Activated CD4-positive, alpha-beta T cell treated with anti-CD3 and anti-CD28 coated beads, Interleukin-2, amount 50 U/mL, for 4 hours (primary cell): ENCODE measurements around the gene IGF2BP2.
"Not testable (repeated sequence)": the region's sequence is repeated elsewhere in the genome, so short reads cannot be mapped to it uniquely, and the experiment has no call there.

ENCODE experiments used
- DNase-seq, 2 experiments: peaks; one replicate each; pipeline ENCODE4 v3.0.0-alpha.2; 2020

Gene IGF2BP2

DNA sequence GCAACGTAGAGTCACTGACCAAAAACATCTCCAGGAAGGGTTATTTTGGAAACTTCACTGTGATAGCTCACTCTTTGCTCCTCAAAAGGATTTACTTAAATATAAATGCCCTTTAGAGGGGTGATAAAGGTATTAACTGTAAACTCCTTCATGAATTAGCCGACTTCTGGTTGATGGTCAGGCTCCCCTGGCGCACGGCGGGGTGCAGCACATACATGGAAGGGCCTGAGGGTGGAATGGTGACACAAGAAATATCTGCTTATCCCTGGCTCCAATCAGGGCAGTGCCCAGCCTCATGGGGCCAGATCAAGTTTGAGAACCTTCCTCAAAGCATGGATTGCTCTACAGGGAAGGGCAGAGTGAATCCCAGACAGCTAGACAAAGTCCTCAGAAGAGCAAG, 116.5 kb downstream of the IGF2BP2 start:
- DNase-seq, result no peak

DNA sequence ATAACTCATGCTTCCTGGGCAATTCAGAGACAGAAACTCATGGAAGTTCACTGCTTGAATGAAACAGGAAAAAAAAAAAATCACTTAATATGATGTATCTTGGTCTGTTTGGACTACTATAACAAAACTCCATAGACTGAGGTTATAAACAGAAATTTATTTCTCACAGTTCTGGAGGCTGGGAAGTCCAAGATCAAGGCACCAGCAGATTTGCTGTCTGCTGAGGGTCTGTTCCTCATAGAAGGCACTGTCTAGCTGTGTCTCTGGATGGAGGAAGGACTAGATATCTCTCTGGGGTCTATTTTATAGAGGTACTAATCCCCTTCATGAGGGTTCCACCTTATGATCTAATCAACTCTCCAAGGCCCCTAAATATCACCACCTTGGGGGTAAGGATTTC, 119.3 kb downstream of the IGF2BP2 start:
- no peak for DNase-seq

DNA sequence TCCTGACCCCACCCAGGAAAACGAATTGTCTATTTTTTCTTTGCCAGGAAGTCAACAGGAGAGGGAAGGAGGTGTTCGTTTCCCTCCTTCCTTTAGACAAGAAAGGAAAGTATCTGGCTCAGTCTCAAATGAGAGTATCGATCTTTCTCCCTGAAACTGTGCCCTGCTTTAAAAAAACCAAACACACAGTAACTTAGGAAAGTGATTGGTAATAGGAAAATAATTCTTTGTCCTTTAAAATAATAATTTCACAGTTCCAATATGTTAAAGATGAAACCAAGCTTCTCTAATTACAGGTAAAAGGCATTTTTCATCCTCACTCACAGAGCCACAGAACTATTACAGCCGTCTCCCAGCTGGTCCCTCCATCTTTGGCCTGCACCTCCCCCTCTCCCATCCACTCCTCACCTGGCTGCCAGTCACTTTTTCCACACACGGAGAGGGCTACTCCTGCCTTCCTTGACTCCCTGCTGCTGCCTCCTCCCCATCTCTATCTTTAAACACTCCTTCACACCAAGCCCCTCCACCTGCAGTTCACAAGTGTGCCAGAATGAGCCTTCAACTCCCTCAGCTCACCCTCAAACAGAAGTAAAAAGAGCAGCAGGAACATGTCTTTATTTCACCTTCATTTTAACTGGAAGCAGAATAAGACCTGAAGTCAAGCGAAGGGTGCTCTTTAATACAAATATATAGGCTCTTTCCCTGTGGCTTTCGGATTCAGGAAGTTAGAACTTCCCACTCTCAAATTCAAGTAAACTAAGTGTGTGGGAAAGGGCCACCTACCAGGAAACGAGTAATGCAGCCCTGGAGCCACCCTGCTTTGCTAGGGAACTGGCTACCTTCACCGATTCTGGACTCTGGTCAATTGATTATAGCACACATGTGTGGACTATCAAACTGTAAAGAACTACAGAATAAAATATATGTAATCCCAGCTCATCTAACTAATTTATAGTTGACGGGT, 122.3 kb downstream of the IGF2BP2 start:
- DNase-seq, result no peak

DNA sequence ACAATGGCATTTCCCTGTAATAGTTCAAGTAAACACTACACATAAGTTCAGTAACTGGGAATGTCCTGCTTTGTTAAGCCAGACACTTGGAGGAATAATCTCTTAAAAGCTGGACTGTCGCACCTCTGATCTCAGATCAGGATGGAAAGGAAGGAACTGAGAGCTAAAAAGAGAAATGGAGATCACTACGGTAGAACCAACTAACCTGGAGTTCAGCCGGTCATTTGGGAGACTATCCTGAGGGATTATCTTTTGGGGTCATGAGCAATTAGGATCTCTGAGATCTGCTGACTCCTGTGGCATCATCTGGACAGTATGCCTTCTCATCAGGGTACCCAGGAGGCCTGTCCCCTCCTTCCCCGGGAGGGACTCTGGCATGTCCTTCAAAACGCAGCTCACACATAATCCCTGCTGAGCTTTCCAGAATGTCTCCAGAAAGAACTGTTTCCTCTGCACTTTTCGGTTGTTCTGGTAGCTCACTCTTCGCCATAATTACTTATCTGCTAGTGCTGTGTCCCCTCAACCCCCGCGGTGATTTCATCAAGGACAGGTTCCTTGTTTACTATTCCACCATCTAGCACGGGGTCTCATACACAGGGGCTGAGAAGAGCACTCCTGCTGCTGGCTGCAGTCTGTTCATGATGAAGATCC, 123.1 kb downstream of the IGF2BP2 start:
- no peak for DNase-seq

DNA sequence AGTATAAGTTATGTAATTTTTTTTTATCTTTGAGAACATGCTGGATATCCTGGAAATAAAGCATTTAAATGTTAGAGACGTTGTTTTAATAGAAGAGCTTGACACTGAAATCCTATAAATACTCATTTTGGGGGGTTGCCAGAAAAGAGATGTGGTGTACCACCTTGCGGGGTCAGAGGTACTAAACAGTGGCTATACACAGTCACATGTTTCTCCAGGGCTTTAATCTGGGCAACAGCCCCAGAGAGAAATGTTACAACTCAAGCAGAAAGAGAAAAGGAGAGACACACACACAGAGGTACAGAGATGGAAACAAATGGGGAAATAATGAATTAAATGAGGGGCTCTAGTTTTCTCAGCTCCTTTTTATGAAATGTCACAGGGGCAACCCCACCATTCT, 124.9 kb downstream of the IGF2BP2 start:
- no peak for DNase-seq

DNA sequence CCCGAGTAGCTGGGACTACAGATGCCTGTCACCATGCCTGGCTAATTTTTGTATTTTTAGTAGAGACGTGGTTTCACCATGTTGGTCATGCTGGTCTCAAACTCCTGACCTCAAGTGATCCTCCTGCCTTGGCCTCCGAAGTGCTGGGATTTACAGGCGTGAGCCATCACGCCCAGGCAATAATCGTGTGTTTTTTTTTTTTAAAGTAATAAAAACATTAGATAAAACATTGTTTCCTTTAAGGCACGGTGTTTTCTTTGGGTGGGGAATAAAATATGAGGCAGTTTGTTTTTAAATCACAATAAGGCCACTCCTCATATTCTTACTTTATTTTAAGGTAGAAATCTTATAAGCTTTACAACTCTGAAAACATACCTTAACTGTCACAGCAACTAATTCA, 127.6 kb downstream of the IGF2BP2 start:
- DNase-seq, result not testable (repeated sequence)

DNA sequence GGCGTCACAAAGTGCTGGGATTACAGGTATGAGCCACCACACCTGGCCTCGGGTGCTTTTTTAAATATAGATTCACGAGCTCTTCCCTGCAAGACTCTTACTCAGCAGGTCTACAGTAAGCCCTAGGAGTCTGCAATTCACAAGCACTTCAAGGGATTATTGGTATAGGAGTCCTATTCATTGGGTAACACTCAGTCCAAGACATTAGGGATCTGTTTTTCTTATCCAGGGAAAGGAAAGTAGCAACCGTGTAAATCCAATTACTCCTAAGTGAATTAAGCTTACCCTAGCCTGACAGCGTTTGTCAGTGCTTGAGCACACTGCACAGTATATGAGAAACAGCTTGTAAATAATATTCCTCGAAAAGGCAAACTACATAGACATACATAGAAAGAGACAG, 128.8 kb downstream of the IGF2BP2 start:
- no peak for DNase-seq

DNA sequence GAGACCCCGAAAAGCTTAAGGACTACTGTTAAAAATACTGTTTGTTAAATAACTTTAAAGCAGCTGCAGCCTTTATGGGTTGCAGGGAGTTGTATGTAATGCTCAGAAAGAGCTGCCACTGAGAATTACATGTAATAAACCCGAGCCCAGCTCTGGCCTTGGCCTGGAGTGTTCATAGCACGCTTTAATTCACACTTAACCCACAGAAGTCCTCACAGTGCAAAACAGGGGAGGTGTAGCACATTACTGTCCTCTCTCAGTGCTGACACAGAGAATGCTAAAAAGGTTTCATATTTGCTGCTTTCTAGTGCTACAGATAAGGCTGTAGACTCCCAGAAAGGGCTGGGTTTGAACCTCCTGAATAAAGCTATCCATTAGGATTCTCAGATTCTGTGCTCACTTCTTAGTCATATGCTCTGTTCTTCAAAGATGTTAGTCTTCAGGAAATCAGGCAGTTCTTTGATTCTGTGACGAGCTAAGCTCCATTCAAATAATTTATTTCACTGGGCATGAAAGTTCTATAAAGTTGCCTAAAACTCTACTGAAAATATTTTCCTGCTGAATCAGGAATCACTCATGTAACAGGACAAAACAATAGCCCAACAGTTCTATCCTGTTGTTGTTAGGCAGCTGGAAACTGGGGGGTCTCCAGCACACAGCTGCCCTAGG, 130.7 kb downstream of the IGF2BP2 start:
- DNase-seq, result no peak

DNA sequence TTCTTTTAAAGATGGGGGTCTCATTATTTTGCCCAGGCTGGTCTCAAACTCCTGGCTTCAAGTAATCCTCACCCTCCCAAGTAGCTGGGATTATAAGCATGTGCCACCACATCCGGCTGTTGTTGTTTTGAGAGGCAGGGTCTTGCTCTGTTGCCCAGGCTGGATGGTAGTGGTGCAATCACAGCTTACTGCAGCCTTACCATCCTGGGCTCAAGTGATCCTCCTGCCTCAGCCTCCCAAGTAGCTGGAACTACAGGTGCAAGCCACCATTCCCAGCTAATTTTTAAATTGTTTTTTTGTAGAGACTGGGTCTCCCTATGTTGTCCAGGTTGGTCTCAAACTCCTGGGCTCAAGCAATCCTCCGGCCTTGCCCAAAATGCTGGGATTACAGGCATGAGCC, 133.2 kb downstream of the IGF2BP2 start:
- no peak for DNase-seq

DNA sequence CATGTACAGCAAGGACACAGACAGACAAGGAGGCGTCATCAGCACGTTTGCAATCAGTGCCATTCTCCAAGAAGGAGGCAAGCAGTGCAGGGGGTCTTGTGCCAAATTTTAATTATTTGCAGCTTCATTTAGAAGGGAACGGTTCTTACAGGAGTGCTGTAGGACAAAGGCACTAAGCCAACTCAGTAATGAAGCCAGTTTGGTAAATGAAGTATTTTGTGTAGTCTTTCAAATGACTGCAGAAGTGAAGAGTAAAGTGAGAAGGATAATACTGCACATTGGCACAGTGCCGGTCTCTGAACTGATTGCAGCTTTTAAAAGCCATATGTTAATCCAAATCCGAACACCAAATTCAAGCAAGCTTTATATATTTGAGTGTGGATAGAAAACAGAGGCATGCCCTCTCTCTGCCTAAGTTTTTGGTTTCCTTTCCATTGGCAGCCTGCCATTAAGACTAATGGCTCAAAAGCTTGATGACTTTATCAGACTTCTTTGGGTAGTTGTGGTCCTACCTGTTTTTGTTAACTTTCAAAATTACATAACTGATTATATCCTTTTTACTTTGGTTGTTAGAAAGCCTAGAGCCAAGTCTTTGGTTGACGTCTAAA, 137.5 kb downstream of the IGF2BP2 start:
- no peak for DNase-seq

DNA sequence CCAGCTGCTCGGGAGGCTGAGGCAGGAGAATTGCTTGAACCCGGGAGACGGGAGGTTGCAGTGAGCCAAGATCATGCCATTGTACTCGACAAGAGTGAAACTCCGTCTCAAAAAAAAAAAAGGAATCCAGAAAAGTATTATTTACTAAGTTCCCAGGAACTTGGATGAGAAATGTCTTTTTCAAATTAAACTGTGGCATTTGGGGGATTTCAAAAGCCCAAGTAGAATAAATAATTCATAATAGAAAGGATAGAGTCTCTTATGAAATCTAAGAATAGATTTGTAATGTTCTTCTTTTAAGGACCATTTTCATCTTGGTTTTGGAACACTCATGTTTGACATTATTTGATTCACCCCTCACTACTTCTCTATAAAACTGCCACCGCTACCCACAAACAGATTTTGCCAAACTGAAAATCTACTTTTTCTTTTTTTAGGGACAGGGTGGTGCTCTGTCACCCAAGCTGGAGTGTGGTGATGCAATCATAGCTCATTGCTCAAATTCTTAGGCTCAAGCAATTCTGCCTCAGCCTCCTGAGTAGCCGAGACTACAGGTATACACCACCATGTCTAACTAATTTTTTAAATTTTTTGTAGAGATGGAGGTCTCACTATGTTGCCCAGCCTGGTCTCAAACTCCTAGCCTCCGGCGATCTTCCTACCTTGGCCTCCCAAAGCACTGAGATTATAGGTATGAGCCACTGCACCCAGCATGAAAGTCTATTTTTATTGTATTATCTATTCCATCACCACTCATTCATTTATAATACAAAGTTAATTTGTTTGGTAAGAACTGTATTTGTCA, 139.4 kb downstream of the IGF2BP2 start:
- DNase-seq, result no peak

DNA sequence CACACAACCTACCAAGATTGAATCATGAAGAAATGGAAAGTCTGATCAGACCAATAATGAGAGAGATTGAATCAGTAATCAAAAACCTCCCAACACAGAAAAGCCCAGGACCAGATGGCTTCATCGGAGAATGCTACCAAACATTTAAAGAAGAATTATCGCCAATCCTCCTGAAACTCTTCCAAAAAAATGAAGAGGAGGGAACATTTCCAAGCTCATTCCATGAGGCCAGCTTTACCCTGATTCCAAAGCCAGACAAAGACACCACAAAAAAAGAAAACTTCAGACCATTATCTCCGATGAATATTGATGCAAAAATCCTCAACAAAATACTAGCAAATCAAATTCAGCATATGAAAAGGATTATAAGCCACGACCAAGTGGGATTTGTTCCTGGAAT, 144.6 kb downstream of the IGF2BP2 start:
- DNase-seq, result no peak

DNA sequence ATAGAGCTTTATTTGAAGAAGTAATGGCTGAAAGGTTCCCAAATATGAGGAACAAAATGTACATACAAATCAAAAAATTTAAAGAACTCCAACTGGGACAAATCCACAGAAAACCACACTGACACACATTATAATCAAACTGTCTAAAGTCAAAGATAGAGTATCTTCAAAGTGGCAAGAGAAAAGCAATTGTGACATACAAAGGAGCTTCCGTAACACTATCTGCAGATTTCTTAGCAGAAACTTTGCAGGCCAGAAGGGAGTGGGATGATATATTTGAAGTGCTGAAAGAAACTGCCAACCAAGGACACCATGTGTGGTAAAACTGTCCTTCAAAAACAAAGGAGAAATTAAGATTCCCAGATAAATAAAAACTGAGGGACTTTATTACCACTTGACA, 146.8 kb downstream of the IGF2BP2 start:
- no peak for DNase-seq

DNA sequence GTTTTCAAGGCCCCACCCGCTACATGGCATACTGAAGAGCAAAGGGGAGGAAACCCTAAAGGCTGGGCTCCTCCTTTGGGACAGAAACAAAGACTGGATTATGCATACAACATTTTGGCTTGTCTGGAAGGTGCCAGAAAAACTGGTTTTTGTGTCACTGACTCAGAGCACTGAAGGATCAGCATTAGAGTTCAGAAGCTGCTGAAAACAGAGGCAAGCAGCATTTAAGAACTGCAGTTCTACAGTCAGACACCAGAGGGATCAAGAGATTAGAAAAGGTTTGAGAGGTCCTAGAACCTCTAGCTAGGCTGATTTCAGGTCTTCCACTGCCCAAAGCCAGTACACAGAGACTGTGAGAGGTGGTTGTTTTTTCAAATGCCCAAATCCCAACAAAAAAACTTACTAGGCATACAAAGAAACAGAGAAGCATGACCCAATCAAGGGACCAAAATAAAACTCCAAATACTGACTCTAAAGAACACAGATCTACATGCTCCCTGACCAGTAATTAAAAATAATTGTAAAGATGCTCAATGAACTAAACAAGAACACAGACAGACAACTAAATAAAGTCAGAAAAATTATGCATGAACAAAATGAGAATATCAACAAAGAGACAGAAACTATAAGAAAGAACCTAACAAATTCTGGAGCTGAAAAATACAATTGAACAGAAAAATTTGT, 147.6 kb downstream of the IGF2BP2 start:
- DNase-seq, result no peak

DNA sequence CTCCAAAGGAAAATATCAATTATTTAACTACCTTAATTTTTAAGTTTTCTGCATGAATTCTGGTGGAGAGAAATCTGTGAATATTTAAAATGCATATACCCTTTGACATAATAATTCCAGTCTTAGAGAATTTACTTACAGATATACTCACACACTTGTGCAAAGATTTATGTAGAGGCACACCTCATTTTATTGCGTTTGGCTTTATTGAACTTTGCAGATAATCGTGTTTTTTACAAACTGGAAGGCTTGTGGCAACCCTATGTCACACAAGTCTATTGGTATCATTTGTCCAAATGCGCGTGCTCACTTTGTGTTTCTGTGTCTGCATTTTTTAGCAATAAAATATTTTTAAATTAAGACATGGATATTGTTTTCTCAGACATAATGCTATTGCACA, 157.3 kb downstream of the IGF2BP2 start:
- DNase-seq, result no peak

DNA sequence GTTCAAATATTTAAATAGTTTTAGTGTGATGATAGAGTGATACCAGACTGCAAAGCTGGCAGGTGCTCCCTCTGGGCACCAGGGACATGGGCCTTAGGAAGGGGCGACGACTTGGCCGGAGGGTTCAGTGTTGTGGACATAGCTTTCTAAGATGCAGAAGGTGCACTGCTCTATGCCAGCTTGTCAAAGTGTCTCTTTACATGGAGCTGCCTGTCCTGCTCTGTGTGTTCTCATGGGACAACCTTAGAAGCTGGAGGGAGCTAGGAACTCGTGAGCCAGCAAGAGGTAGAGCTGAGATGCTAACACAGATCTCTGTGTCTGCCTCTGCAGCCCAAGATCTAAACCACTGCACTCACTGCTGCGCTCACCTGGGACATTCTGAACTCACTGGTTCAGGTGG, 160.9 kb downstream of the IGF2BP2 start:
- no peak for DNase-seq

DNA sequence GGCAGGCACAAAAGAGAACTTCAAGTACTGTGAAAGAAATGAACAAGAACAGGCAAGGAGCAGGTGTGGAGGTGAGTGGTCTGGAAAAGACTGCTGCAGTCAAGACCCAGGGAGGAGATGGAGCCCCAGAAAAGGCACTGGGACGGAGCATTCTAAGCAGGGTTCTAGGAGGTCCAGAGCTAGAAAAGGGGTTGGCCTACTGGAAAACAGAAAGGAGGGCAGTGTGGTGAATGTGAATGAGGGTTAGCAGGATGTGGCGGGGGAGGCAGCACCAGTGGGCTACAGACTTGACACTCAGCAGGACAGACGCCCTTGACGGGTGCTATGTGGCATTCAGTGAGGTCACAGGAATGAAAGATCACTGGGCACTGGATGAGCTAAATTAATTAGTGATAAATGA, 163.1 kb downstream of the IGF2BP2 start:
- DNase-seq, result no peak

DNA sequence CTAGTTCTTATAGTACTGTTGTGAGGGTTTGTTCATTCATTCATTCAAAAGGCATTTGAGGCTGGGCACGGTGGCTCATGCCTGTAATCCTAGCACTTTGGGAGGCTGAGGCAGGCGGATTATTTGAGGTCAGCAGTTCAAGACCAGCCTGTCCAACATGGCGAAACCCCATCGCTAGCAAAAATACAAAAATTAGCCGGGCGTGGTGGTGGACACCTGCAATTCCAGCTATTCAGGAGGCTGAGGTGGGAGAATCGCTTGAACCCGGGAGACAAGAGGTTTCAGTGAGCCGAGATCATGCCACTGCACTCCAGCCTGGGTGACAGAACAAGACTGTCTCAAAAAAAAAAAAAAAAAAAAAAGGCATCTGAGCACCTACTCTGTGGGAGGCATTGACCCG, 163.5 kb downstream of the IGF2BP2 start:
- not testable (repeated sequence) for DNase-seq

DNA sequence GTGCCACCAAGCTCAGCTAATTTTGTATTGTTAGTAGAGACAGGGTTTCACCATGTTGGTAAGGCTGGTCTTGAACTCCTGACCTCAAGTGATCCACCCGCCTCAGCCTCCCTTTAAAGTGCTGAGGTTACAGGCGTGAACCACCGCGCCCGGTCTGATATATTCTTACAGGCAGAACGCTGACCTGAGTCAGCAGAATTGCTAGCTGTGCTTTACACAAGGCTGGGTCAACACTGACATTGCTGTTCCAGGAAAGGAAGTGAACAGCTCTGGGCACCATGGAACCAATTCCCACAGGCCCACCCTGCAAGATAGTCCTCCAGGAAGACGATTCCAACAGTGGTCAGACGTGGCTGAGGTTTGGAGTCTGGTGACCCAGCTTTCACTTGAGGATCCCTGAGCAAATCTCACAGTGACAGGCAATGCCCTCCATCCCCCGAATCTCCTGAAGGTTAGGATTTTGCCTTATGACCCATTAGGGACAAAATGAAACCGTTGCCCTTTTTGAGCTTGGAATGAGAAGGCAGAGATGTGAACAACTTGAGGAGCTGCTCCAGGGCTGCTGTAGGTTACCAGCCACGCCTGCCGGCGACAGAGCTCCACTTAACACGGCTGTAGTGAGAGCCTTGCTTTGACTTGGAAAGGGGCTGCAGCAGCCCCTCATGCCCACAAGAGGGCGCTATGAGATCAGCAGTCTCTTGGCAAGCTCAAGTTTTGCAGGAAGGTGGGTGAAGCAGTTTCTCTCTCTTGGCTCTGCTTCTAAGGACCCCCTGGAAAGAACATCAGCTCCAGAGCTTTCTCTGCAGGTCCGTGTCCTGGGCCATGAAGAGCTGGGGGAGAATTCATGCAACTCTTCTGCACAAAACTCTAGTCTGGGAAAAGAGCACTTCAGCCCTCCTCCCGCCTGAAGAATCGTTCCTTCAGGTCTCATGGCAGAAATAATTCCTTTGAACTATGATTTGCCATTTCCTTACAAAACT, 164.6 kb downstream of the IGF2BP2 start:
- DNase-seq, result peak; percentile 42 to 45

DNA sequence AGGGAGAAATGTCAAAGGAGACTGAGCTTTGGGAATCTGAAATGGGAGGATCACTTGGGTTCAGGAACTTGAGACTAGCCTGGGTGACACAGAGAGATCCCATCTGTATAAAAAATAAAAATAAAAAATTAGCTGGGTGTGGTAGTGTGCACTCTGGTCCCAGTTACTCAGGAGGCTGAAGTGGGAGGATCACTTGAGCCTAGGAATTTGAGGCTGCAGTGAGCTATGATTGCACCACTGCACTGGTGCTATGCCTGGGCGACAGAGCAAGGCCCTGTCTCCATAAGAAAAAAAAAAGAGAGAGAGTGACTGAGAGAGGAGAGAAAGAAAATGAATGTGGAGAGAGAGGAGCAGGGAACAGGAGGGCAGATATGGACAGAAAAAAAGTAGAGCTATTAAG, 165.9 kb downstream of the IGF2BP2 start:
- no peak for DNase-seq

DNA sequence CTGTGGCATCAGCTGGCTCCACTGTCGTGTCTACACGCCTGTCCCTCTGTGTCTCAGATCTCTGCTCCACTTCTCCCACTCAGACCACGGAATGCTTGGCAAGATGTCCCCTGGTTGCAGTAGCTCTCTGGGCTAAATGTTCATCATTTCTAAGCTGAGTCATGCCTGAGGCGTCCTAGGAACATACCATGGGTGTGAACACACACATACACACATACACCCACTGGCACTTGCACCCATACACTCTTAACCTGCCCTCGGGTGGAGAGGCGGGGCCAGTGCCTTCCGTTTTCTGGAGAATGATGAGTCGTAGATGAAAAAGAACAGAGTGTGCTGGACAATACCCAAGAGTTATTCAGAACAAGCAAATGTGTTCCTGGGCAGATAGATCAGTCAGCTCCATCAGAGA, 166.3 kb downstream of the IGF2BP2 start:
- DNase-seq, result no peak
